ENCODE data around the gene TRIM17.

GRCh38 chr1:228424685-228425660 is 8.3 kb upstream of the TRIM17 start:
- TF ChIP-seq CTCF (IDR thresholded peaks at IDR 0.05; ENCODE audit: low read depth, low read length) (no peak), EZH2phosphoT487 (IDR thresholded peaks at IDR 0.05; ENCODE audit: low read depth) (no peak)
